AG04449 (cell line): ENCODE results near the gene ADI1.

Experiments used
- CTCF ChIA-PET: fragments of 350-600 bp; formaldehyde crosslinking; extraction: SDS; loops from one replicate; lab custom pipeline; 2021; ENCODE audit warnings: antibody characterized with exemption; lab: Yijun Ruan, JAX
- POLR2A ChIA-PET: fragments of 400-600, 350-600 bp; formaldehyde crosslinking; extraction: SDS; loops from one replicate; lab custom pipeline; 2020; ENCODE audit warnings: antibody characterized with exemption, inconsistent platforms; lab: Yijun Ruan, JAX
- DNase-seq: peaks from one replicate; pipeline ENCODE4 v3.0.0-alpha.2; 2010; ENCODE audit warnings: low read depth, low spot score
- H3K4me3 ChIP-seq: 2 replicates; pipeline ENCODE4 v1.5.1; 2011; ENCODE audit warnings: low read depth, mild to moderate bottlenecking, control low read depth, low read length
- CTCF ChIP-seq: IDR thresholded peaks from one replicate; pipeline ENCODE4 v1.5.1; 2011; ENCODE audit warnings: mild to moderate bottlenecking, moderate library complexity, low read length, control low read depth, inconsistent platforms; ENCODE audit not compliant: insufficient read depth; ENCODE audit errors: missing control alignments

Gene ADI1

GRCh38 chr2:3489764-3490115 lies 29.6 kb downstream of the ADI1 start:
- TF ChIP-seq CTCF = no peak
- ChIA-PET CTCF (interaction anchor here (1.5 kb wide), 1 partner anchor 28 kb away, joined by 4 read pairs; no protein-coding TSS in a partner anchor), POLR2A (no interaction called here)
- no peak overlapping the region for H3K4me3 ChIP-seq
- no peak for DNase-seq

- no peak for DNase-seq
- H3K4me3 ChIP-seq = no peak overlapping the region
- no peak for TF ChIP-seq CTCF
- CTCF ChIA-PET = interaction anchor here (1.5 kb wide), 1 partner anchor 27 kb away, joined by 4 read pairs; no protein-coding TSS in a partner anchor
- POLR2A ChIA-PET = no interaction called here
Measured at GRCh38 chr2:3488855-3489763, 30.2 kb downstream of the ADI1 start.

GRCh38 chr2:3488061-3488531 lies 31.2 kb downstream of the ADI1 start:
- DNase-seq = no peak
- ChIA-PET CTCF (interaction anchor here (1.2 kb wide), 1 partner anchor 26 kb away, joined by 3 read pairs; no protein-coding TSS in a partner anchor), POLR2A (no interaction called here)
- no peak for TF ChIP-seq CTCF
- H3K4me3 ChIP-seq = no peak overlapping the region

- POLR2A ChIA-PET = no interaction called here
- no peak overlapping the region for H3K4me3 ChIP-seq
- TF ChIP-seq CTCF = no peak
- CTCF ChIA-PET = interaction anchor here (1.2 kb wide), 1 partner anchor 25 kb away, joined by 3 read pairs; no protein-coding TSS in a partner anchor
- DNase-seq = no peak
Measured at GRCh38 chr2:3487432-3487831, 31.9 kb downstream of the ADI1 start.

GRCh38 chr2:3487028-3487425 lies 32.3 kb downstream of the ADI1 start:
- CTCF ChIA-PET = interaction anchor here (1.2 kb wide), 1 partner anchor 25 kb away, joined by 3 read pairs; no protein-coding TSS in a partner anchor
- no peak overlapping the region for H3K4me3 ChIP-seq
- TF ChIP-seq CTCF = no peak

More at GRCh38 chr2:3487028-3487425, 32.3 kb downstream of the ADI1 start:
- POLR2A ChIA-PET = no interaction called here
- no peak for DNase-seq
